GM10847 (cell line): ENCODE measurements around the gene LRRC49.

Source experiments
- POLR2A ChIP-seq: IDR thresholded peaks from 2 replicates; pipeline ENCODE4 v1.6.1; 2011; ENCODE audit not compliant: insufficient read length; ENCODE audit errors: extremely low read depth

The LRRC49 gene

GRCh38 chr15:70859998-70860397 is 32.6 kb upstream of the LRRC49 start:
- TF ChIP-seq POLR2A = no peak

- TF ChIP-seq POLR2A = no peak
Measured at GRCh38 chr15:70863450-70864218, 29.0 kb upstream of the LRRC49 start.

- no peak for TF ChIP-seq POLR2A
Measured at GRCh38 chr15:70866982-70867641, 25.5 kb upstream of the LRRC49 start.

DNA sequence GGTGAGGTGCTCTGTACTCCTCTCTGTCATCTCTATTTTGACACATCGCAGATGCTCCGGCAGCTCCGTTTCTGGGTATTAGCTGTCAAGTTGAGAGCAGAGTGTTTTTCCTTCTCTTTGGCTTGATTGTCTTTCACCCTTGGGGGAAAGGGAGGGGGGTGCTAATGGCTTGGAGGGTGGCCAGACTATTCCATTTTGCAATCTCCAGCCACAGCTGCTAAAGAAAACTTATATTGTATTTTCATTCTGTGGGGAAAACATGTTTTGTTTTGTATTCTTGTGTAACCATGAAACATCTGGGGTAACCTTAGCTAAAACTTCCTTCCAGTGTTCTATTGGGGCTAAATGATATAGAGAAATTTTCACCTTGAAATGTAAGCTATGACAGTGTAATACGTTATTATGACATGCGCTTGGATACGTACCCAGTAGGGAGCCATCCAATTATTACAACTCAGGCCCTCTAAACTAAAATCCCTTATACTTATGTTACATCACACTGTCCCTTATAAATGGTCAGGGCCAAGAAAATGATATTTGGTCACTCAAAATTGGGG is 24.6 kb upstream of the LRRC49 start:
- TF ChIP-seq POLR2A = no peak

GRCh38 chr15:70869346-70869745 is 23.3 kb upstream of the LRRC49 start:
- TF ChIP-seq POLR2A = no peak

- TF ChIP-seq POLR2A = no peak
Measured at GRCh38 chr15:70870051-70870450, 22.6 kb upstream of the LRRC49 start.

- TF ChIP-seq POLR2A = no peak
Measured at GRCh38 chr15:70873232-70874054, 19.2 kb upstream of the LRRC49 start.

GRCh38 chr15:70875001-70875782 is 17.4 kb upstream of the LRRC49 start:
- no peak for TF ChIP-seq POLR2A

DNA sequence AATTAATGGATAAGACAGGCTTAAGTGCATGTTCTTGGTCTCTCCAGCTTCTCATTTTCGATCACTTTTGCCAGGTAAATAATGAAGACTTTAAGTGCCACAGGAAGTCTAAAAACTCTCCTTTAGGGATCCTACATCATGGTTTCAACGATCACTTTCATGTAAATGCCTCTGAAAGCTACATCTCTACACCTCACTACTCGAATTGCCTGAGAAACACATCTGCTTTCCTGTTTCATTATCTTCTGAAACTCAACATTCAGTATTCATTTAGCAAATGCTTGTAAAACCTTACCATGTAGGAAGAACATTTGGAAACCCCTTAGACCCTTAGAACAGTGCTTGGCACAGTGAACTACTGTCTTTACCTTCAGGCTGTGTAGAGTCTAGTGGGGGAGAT is 16.6 kb upstream of the LRRC49 start:
- TF ChIP-seq POLR2A = no peak

DNA sequence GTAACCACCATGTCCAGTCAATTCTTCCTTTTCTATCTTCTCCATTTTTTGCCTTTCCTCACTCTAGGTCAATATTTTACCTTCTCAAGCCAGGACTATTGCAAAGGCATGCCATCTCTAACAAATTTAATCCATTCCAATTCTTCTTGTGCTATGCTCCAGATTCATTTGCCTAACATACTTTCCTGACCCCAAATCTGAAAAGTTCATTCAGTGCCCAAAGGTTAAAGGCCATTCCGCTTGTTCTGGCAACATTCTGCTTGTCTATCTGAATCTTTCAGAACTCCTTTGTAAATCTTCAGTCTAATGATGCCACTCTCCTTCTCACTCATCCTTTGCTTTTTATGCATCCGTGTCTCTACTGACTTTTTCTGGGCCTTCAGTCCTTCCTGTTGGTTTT is 15.9 kb upstream of the LRRC49 start:
- no peak for TF ChIP-seq POLR2A

GRCh38 chr15:70879401-70879800 is 13.2 kb upstream of the LRRC49 start:
- TF ChIP-seq POLR2A = no peak

DNA sequence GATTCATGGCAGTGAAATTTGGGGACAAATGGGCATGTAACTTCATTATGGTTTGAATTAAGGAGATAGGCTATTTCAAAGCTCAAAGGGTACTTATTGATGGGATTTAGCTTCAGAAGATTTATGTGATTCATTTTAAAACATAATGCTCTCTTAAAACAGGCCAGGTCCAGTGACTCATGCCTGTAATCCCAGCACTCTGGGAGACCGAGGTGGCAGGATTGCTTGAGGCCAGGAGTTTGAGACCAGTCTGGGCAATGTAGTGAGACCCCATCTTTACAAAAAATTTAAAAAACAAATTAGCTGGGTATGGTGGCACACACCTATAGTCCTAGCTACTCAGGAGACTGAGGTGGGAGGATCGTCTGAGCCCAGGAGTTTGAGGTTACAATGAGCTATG is 11.8 kb upstream of the LRRC49 start:
- TF ChIP-seq POLR2A = no peak

DNA sequence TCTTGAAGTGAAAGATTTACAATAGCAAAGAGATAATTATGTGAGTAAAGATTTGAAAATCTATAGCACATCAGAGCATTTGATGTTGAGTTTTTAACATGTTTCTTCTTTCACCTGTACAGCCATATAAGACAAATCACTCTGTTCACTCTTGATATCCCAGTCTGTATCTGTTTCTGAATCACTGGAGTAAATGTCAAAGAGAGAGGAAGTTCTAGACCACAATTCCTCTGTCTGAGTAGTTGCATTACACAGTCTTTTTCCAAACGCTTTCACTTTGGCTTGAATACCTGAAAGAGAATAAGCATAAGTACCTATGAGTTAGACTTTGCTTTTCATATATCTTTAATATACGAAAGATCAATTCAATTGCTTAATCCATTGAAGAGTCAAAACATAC is 10.3 kb upstream of the LRRC49 start:
- TF ChIP-seq POLR2A = no peak

DNA sequence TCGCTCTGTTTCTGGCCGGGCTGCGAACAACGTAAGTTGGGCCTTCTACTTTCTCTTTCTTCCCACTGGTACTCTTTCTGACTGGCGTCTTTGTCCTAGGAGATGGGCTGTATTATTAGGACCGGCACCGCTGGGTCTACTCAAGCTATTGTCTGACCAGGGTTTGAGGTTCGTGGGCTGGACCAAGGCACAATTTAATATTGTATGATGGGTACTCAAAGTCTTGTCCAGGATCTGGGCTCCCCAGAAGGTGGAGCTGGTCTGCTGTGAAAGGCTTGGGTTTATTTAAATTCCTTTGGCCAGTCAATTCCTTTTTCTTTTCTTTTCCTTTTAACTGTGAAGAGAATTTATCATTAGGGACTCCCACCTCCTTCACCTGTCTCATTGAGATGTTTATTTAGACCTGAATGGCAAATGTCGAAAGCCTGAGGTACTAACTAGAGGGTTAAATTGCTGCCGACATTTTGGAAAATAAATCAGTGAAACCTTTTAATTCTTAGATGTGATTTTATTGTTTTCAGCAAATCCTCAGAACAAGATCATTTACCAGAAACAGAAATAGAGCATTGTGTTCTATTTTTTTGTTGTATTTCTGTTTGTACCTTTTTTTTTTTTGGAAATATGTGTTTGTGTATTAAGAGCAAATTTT is 410 bp downstream of the LRRC49 start:
- no peak for TF ChIP-seq POLR2A

GRCh38 chr15:70902107-70902506 is 9.5 kb downstream of the LRRC49 start:
- no peak for TF ChIP-seq POLR2A

GRCh38 chr15:70906842-70907241 is 14.2 kb downstream of the LRRC49 start:
- TF ChIP-seq POLR2A = no peak
